ENCODE measurements around the gene GPSM3. TPM values are rescaled to one million over a fixed set of nuclear protein-coding genes. Genes with fewer than 3 reads are reported as not detected.
"Not testable (repeated sequence)": the region's sequence is repeated elsewhere in the genome, so short reads cannot be mapped to it uniquely, and the experiment has no call there.

Gene GPSM3
- total and polyA plus RNA-seq, 4 donors, result 2.3 to 8.0 (median 6.3) TPM

DNA sequence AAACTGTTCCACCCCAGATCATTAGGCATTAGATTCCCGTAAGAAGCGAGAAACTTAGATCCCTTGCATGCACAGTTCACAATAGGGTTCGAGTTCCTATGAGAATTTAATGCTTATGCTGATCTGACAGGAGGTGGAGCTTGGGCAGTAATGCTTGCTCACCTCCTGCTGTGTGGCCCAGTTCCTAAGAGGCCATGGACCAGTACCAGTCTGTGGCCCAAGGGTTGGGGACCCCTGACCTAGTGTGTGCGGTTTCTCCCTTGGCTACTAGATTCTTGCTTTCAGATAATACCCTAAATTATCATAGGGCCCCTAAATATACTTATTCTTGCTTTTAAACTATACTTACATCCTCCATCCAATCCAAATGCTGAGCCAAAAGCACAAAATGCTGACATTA lies 1.9 kb upstream of the GPSM3 start:
- Histone ChIP-seq H3K4me3 (ENCODE audit: low read depth in 1 of 3, low read length in 3 of 3) (no peak overlapping the region), H3K36me3 (ENCODE audit: control insufficient read depth in 4 of 4, insufficient read depth in 3 of 4, low read depth in 1 of 4, low read length in 3 of 4) (no peaks in the 10 kb centered on the region), H3K27me3 (ENCODE audit: control insufficient read depth in 4 of 4, insufficient read depth in 4 of 4, low read length in 3 of 4) (no peaks in the 10 kb centered on the region), H3K9ac (ENCODE audit: low read depth in 1 of 2, low read length in 2 of 2) (no peak overlapping the region), H3K4me1 (ENCODE audit: control insufficient read depth in 4 of 4, insufficient read depth in 4 of 4, low read length in 3 of 4) (peaks cover 3 to 34% (median 17%) of the 10 kb centered on the region in 4 donors), H3K9me3 (ENCODE audit: control insufficient read depth in 4 of 4, low read length in 3 of 4) (no peaks in the 10 kb centered on the region), H3K27ac (ENCODE audit: low read depth in 1 of 2, low read length in 2 of 2) (peak overlapping the region; percentile 82 to 99)
- no peak for DNase-seq (ENCODE audit: low spot score)
- 94% methylated on average over 4 of the region's 4 CpGs for WGBS
- TF ChIP-seq YY1 (IDR thresholded peaks at IDR 0.05) (no peak), EGR1 (IDR thresholded peaks at IDR 0.05; ENCODE audit: low read depth in 2 of 2) (no peak), NR2F2 (IDR thresholded peaks at IDR 0.05) (no peak), FOXA2 (IDR thresholded peaks at IDR 0.05) (no peak), HNF4A (conservative IDR thresholded peaks at IDR 0.05) (no peak), FOXA1 (IDR thresholded peaks at IDR 0.05) (no peak), HNF4G (IDR thresholded peaks at IDR 0.05) (no peak), SP1 (IDR thresholded peaks at IDR 0.05) (no peak)
- TF ChIP-seq, protein P1, sequence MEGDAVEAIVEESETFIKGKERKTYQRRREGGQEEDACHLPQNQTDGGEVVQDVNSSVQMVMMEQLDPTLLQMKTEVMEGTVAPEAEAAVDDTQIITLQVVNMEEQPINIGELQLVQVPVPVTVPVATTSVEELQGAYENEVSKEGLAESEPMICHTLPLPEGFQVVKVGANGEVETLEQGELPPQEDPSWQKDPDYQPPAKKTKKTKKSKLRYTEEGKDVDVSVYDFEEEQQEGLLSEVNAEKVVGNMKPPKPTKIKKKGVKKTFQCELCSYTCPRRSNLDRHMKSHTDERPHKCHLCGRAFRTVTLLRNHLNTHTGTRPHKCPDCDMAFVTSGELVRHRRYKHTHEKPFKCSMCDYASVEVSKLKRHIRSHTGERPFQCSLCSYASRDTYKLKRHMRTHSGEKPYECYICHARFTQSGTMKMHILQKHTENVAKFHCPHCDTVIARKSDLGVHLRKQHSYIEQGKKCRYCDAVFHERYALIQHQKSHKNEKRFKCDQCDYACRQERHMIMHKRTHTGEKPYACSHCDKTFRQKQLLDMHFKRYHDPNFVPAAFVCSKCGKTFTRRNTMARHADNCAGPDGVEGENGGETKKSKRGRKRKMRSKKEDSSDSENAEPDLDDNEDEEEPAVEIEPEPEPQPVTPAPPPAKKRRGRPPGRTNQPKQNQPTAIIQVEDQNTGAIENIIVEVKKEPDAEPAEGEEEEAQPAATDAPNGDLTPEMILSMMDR (IDR thresholded peaks at IDR 0.05; ENCODE audit: low read depth, low read length, missing input control), result no peak
- TF ChIP-seq, protein P2, sequence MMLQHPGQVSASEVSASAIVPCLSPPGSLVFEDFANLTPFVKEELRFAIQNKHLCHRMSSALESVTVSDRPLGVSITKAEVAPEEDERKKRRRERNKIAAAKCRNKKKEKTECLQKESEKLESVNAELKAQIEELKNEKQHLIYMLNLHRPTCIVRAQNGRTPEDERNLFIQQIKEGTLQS (IDR thresholded peaks at IDR 0.05), result no peak
- TF ChIP-seq, protein P3, sequence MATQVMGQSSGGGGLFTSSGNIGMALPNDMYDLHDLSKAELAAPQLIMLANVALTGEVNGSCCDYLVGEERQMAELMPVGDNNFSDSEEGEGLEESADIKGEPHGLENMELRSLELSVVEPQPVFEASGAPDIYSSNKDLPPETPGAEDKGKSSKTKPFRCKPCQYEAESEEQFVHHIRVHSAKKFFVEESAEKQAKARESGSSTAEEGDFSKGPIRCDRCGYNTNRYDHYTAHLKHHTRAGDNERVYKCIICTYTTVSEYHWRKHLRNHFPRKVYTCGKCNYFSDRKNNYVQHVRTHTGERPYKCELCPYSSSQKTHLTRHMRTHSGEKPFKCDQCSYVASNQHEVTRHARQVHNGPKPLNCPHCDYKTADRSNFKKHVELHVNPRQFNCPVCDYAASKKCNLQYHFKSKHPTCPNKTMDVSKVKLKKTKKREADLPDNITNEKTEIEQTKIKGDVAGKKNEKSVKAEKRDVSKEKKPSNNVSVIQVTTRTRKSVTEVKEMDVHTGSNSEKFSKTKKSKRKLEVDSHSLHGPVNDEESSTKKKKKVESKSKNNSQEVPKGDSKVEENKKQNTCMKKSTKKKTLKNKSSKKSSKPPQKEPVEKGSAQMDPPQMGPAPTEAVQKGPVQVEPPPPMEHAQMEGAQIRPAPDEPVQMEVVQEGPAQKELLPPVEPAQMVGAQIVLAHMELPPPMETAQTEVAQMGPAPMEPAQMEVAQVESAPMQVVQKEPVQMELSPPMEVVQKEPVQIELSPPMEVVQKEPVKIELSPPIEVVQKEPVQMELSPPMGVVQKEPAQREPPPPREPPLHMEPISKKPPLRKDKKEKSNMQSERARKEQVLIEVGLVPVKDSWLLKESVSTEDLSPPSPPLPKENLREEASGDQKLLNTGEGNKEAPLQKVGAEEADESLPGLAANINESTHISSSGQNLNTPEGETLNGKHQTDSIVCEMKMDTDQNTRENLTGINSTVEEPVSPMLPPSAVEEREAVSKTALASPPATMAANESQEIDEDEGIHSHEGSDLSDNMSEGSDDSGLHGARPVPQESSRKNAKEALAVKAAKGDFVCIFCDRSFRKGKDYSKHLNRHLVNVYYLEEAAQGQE (IDR thresholded peaks at IDR 0.05), result no peak
- TF ChIP-seq, protein P4, sequence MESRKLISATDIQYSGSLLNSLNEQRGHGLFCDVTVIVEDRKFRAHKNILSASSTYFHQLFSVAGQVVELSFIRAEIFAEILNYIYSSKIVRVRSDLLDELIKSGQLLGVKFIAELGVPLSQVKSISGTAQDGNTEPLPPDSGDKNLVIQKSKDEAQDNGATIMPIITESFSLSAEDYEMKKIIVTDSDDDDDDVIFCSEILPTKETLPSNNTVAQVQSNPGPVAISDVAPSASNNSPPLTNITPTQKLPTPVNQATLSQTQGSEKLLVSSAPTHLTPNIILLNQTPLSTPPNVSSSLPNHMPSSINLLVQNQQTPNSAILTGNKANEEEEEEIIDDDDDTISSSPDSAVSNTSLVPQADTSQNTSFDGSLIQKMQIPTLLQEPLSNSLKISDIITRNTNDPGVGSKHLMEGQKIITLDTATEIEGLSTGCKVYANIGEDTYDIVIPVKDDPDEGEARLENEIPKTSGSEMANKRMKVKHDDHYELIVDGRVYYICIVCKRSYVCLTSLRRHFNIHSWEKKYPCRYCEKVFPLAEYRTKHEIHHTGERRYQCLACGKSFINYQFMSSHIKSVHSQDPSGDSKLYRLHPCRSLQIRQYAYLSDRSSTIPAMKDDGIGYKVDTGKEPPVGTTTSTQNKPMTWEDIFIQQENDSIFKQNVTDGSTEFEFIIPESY (IDR thresholded peaks at IDR 0.05), result no peak
- TF ChIP-seq, protein P5, sequence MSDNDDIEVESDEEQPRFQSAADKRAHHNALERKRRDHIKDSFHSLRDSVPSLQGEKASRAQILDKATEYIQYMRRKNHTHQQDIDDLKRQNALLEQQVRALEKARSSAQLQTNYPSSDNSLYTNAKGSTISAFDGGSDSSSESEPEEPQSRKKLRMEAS (IDR thresholded peaks at IDR 0.05), result no peak

DNA sequence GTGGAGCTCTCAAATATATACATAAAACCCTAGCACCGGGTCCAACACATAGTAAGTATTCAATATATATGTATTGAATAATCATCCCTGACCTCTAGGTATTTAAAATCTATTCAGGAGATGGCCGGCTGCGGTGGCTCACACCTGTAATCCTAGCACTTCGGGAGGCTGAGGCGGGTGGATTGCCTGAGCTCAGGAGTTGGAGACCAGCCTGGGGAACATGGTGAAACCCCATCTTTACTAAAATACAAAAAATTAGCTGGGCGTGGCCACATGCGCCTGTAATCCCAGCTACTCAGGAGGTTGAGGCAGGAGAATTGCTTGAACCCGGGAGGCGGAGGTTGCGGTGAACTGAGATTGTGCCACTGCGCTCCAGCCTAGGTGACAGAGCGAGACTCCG lies 653 bp upstream of the GPSM3 start:
- not testable (repeated sequence) for H3K36me3 ChIP-seq (ENCODE audit: control insufficient read depth in 4 of 4, insufficient read depth in 3 of 4, low read depth in 1 of 4, low read length in 3 of 4); H3K9ac ChIP-seq (ENCODE audit: low read depth in 1 of 2, low read length in 2 of 2); DNase-seq (ENCODE audit: low spot score); H3K9me3 ChIP-seq (ENCODE audit: control insufficient read depth in 4 of 4, low read length in 3 of 4); H3K27me3 ChIP-seq (ENCODE audit: control insufficient read depth in 4 of 4, insufficient read depth in 4 of 4, low read length in 3 of 4); H3K4me3 ChIP-seq (ENCODE audit: low read depth in 1 of 3, low read length in 3 of 3)
- Histone ChIP-seq H3K4me1 (ENCODE audit: control insufficient read depth in 4 of 4, insufficient read depth in 4 of 4, low read length in 3 of 4) (peaks cover 8 to 42% (median 26%) of the 10 kb centered on the region in 4 donors), H3K27ac (ENCODE audit: low read depth in 1 of 2, low read length in 2 of 2) (peak overlapping the region; percentile 75 to 97)
- 80% methylated on average over 13 of the region's 13 CpGs for WGBS

Measured in liver (tissue), 9 donors.